Ovary (tissue), 9 donors: ENCODE measurements around the gene PIGN. TPM values are rescaled to one million over a fixed set of nuclear protein-coding genes. Genes with fewer than 3 reads are reported as not detected.

Source experiments
- DNase-seq, 5 donors: peaks; one replicate each; pipeline ENCODE4 v3.0.0-alpha.2; 2019 to 2020
- H3K27ac ChIP-seq, 2 donors: fragments of 200-600 bp; one replicate each; pipeline versions ENCODE4 v1.5.1 to v1.8.0; 2019 to 2022
- H3K27me3 ChIP-seq: fragments of 200-600 bp; one replicate; pipeline ENCODE4 v1.8.0; 2022
- H3K36me3 ChIP-seq: fragments of 200-600 bp; sonication (generic); one replicate; pipeline ENCODE4 v1.5.1; 2019
- H3K4me1 ChIP-seq: one replicate; pipeline ENCODE4 v1.8.1; 2013; ENCODE audit warnings: mild to moderate bottlenecking, moderate library complexity; ENCODE audit not compliant: insufficient read depth
- H3K4me3 ChIP-seq: fragments of 200-600 bp; sonication (generic); one replicate; pipeline ENCODE4 v1.5.1; 2017
- H3K9me3 ChIP-seq, 2 donors: fragments of 200-600 bp in 1 of 2; sonication (generic) in 1 of 2; one replicate each; pipeline versions ENCODE4 v1.5.1 to v1.8.1; 2013 to 2019; ENCODE audit warnings: mild to moderate bottlenecking in 1 of 2, moderate library complexity in 1 of 2
- CTCF ChIP-seq, 3 donors: fragments of 450-650 bp in 2 of 3; fragments of 200-600 bp in 1 of 3; IDR thresholded peaks; one replicate each; pipeline versions ENCODE4 v1.5.1 to v1.8.0; 2016 to 2022; ENCODE audit warnings: antibody characterized with exemption in 3 of 3, mild to moderate bottlenecking in 1 of 3
- EP300 ChIP-seq: sonication (generic); formaldehyde crosslinking; IDR thresholded peaks from one replicate; pipeline ENCODE4 v1.6.1; 2017; ENCODE audit warnings: antibody characterized with exemption
- POLR2A ChIP-seq: fragments of 450-650 bp; IDR thresholded peaks from one replicate; pipeline ENCODE4 v1.6.1; 2017; ENCODE audit warnings: antibody characterized with exemption, mild to moderate bottlenecking, moderate library complexity
- WGBS, 3 donors: extraction: QIAGEN DNeasy Blood & Tissue Kit in 1 of 3; methylation state at CpG; one replicate each; pipeline versions ENCODE4 v1.1.5 to v1.1.7; 2013 to 2017; 5-methylcytosine and 5-hydroxymethylcytosine counted together
- intact Hi-C, 4 donors: fragments of 100-400 bp; cut with DNase I; formaldehyde crosslinking; loops; one replicate each; pipeline versions ENCODE4 v1.11.0 to v1.15.1; 2022 to 2023
- polyA plus RNA-seq, 2 donors: library from polyadenylated mRNA; stranded (reverse); fragments of 200-250 nt in 1 of 2; fragments of 350-450 nt in 1 of 2; fragmentation: Illumina TruSeq in 1 of 2; extraction: RNeasy Lipid Tissue Mini Kit (QIAGEN cat#74804) in 1 of 2; gene quantifications; one replicate each; pipeline ENCODE4 v1.2.3, GENCODE V29; 2013 to 2014
- total RNA-seq, 7 donors: library from RNA; depleted of rRNA in 2 of 7; stranded (reverse); fragments of >200 nt in 2 of 7; fragmentation: NEBNext Ultra II Directional in 3 of 7; extraction: Animal tissue kit (Norgen Biotek cat#: 25700) in 3 of 7; gene quantifications; one replicate each; pipeline versions ENCODE4 v1.1.0 to v1.2.4, GENCODE V29; 2016 to 2023
- donor health status: DM: no; HTN: no; CAD: no; lungs with moderate emphysema.
- donor health status: DM: no; HTN: no; CAD: no.
- donor health status: Bipolar disorder and iron deficiency.
- donor health status: DM: yes; HTN: yes; CAD: no.
- donor health status: DM: no; HTN: no; CAD: no.
- donor health status: DM: yes; HTN: yes; CAD: no.

PIGN gene
- total and polyA plus RNA-seq, 9 donors, result 8.0 to 29.1 (median 25.6) TPM

- Histone ChIP-seq H3K4me1 (no peaks in the 10 kb centered on the region), H3K9me3 (no peaks in the 10 kb centered on the region), H3K27me3 (no peaks in the 10 kb centered on the region), H3K4me3 (no peak overlapping the region), H3K36me3 (no peaks in the 10 kb centered on the region), H3K27ac (no peak overlapping the region)
- intact Hi-C loops, result no loop called here
- no peak for DNase-seq
- TF ChIP-seq EP300 (no peak), POLR2A (no peak), CTCF (IDR thresholded peaks at IDR 0.05) (no peak)
- 89 to 91% (median 89%) methylated on average over 2 of the region's 2 CpGs for WGBS, 3 donors
Observed at GRCh38 chr18:62199629-62200028, 12.8 kb upstream of the PIGN start.

- DNase-seq, result no peak
- Histone ChIP-seq H3K4me3 (no peak overlapping the region), H3K36me3 (no peaks in the 10 kb centered on the region), H3K27ac (no peak overlapping the region), H3K27me3 (no peaks in the 10 kb centered on the region), H3K4me1 (no peaks in the 10 kb centered on the region), H3K9me3 (no peaks in the 10 kb centered on the region)
- intact Hi-C loops, result no loop called here
- TF ChIP-seq POLR2A (no peak), EP300 (no peak), CTCF (IDR thresholded peaks at IDR 0.05) (no peak)
- 89 to 94% (median 94%) methylated on average over 2 of the region's 2 CpGs for WGBS, 3 donors
Observed at GRCh38 chr18:62198259-62198658, 11.4 kb upstream of the PIGN start.

GRCh38 chr18:62196980-62197379 lies 10.1 kb upstream of the PIGN start:
- no peaks in the 10 kb centered on the region for H3K36me3 ChIP-seq
- no peaks in the 10 kb centered on the region for H3K27me3 ChIP-seq
- DNase-seq, result no peak
- no peaks in the 10 kb centered on the region for H3K4me1 ChIP-seq
- TF ChIP-seq CTCF (IDR thresholded peaks at IDR 0.05) (no peak), POLR2A (no peak), EP300 (no peak)
- no peak overlapping the region for H3K4me3 ChIP-seq
- no peak overlapping the region for H3K27ac ChIP-seq
- no peaks in the 10 kb centered on the region for H3K9me3 ChIP-seq
- intact Hi-C loops, result no loop called here

- Histone ChIP-seq H3K27ac (no peak overlapping the region), H3K4me1 (no peaks in the 10 kb centered on the region), H3K36me3 (no peaks in the 10 kb centered on the region), H3K4me3 (no peak overlapping the region), H3K27me3 (no peaks in the 10 kb centered on the region), H3K9me3 (no peaks in the 10 kb centered on the region)
- DNase-seq, result no peak
- 95 to 97% (median 96%) methylated on average over 7 of the region's 7 CpGs for WGBS, 3 donors
- TF ChIP-seq POLR2A (no peak), CTCF (IDR thresholded peaks at IDR 0.05) (no peak), EP300 (no peak)
- intact Hi-C loops, result no loop called here
Observed at GRCh38 chr18:62196079-62196478, 9.2 kb upstream of the PIGN start.

GRCh38 chr18:62189208-62189607 lies 2.4 kb upstream of the PIGN start:
- DNase-seq, result no peak
- intact Hi-C loops, result loop anchor here (5.0 to 10.0 kb wide), 5 partner anchors 56 to 796 kb away; partner anchors contain the start of gene ZCCHC2 (in 1 of the 4)
- no peak for TF ChIP-seq CTCF (IDR thresholded peaks at IDR 0.05)
- no peak for TF ChIP-seq POLR2A
- TF ChIP-seq EP300, result no peak
- Histone ChIP-seq H3K36me3 (no peaks in the 10 kb centered on the region), H3K9me3 (no peaks in the 10 kb centered on the region), H3K4me3 (no peak overlapping the region), H3K4me1 (peaks cover 7% of the 10 kb centered on the region), H3K27me3 (no peaks in the 10 kb centered on the region), H3K27ac (no peak overlapping the region)
- WGBS, 3 donors, result 33 to 48% (median 35%) methylated on average over 2 of the region's 2 CpGs
